Activated naive CD8-positive, alpha-beta T cell treated with anti-CD3 and anti-CD28 coated beads for 36 hours (primary cell): ENCODE data around the gene ITIH4. TPM values are rescaled to one million over a fixed set of nuclear protein-coding genes. Genes with fewer than 3 reads are reported as not detected.

Experiments used
- DNase-seq: peaks from one replicate; pipeline ENCODE4 v3.0.0; 2021
- H3K27ac Mint-ChIP-seq: one replicate; pipeline ENCODE4 v1.8.0; 2022; ENCODE audit warnings: mild to moderate bottlenecking, moderate library complexity, mixed read lengths
- H3K27me3 Mint-ChIP-seq: one replicate; pipeline ENCODE4 v1.8.0; 2022; ENCODE audit warnings: mild to moderate bottlenecking, mixed read lengths
- H3K36me3 Mint-ChIP-seq: one replicate; pipeline ENCODE4 v1.8.0; 2021; ENCODE audit warnings: mild to moderate bottlenecking, mixed read lengths
- H3K4me1 Mint-ChIP-seq: one replicate; pipeline ENCODE4 v1.8.0; 2021; ENCODE audit warnings: mixed read lengths
- H3K4me3 Mint-ChIP-seq: one replicate; pipeline ENCODE4 v1.8.0; 2022; ENCODE audit warnings: mild to moderate bottlenecking, moderate library complexity, mixed read lengths
- H3K9me3 Mint-ChIP-seq: one replicate; pipeline ENCODE4 v1.8.0; 2022; ENCODE audit warnings: mixed read lengths
- total RNA-seq, 2 experiments: library from RNA; stranded (reverse); gene quantifications; one replicate each; pipeline ENCODE4 v1.2.3, GENCODE V29; 2021

Gene ITIH4
- total RNA-seq, 2 experiments from 2014 or later, result 4.8 to 6.8 TPM

GRCh38 chr3:52791366-52791765, 39.1 kb downstream of the ITIH4 start:
- Mint-ChIP-seq H3K9me3 (no peaks in the 10 kb centered on the region), H3K27me3 (no peaks in the 10 kb centered on the region), H3K36me3 (no peaks in the 10 kb centered on the region), H3K4me3 (no peak overlapping the region), H3K27ac (no peak overlapping the region), H3K4me1 (no peaks in the 10 kb centered on the region)
- no peak for DNase-seq

GRCh38 chr3:52790741-52791140, 39.7 kb downstream of the ITIH4 start:
- no peaks in the 10 kb centered on the region for H3K4me1 Mint-ChIP-seq
- no peaks in the 10 kb centered on the region for H3K36me3 Mint-ChIP-seq
- H3K27ac Mint-ChIP-seq, result no peak overlapping the region
- no peak overlapping the region for H3K4me3 Mint-ChIP-seq
- no peak for DNase-seq
- no peaks in the 10 kb centered on the region for H3K27me3 Mint-ChIP-seq
- no peaks in the 10 kb centered on the region for H3K9me3 Mint-ChIP-seq

GRCh38 chr3:52790337-52790736, 40.1 kb downstream of the ITIH4 start:
- no peaks in the 10 kb centered on the region for H3K27me3 Mint-ChIP-seq
- H3K4me1 Mint-ChIP-seq, result no peaks in the 10 kb centered on the region
- no peak overlapping the region for H3K4me3 Mint-ChIP-seq
- no peaks in the 10 kb centered on the region for H3K36me3 Mint-ChIP-seq
- no peak for DNase-seq
- H3K9me3 Mint-ChIP-seq, result no peaks in the 10 kb centered on the region
- no peak overlapping the region for H3K27ac Mint-ChIP-seq

- H3K27me3 Mint-ChIP-seq, result no peaks in the 10 kb centered on the region
- no peaks in the 10 kb centered on the region for H3K4me1 Mint-ChIP-seq
- no peak for DNase-seq
- H3K27ac Mint-ChIP-seq, result no peak overlapping the region
- no peak overlapping the region for H3K4me3 Mint-ChIP-seq
- H3K9me3 Mint-ChIP-seq, result no peaks in the 10 kb centered on the region
- no peaks in the 10 kb centered on the region for H3K36me3 Mint-ChIP-seq
These were observed 40.8 kb downstream of the ITIH4 start for GRCh38 chr3:52789746-52790040.

- no peaks in the 10 kb centered on the region for H3K9me3 Mint-ChIP-seq
- no peaks in the 10 kb centered on the region for H3K36me3 Mint-ChIP-seq
- no peak overlapping the region for H3K27ac Mint-ChIP-seq
- DNase-seq, result no peak
- no peak overlapping the region for H3K4me3 Mint-ChIP-seq
- no peaks in the 10 kb centered on the region for H3K4me1 Mint-ChIP-seq
- H3K27me3 Mint-ChIP-seq, result no peaks in the 10 kb centered on the region
These were observed 41.4 kb downstream of the ITIH4 start for GRCh38 chr3:52788890-52789745.

GRCh38 chr3:52787672-52788625, 42.5 kb downstream of the ITIH4 start:
- H3K36me3 Mint-ChIP-seq, result no peaks in the 10 kb centered on the region
- H3K9me3 Mint-ChIP-seq, result no peaks in the 10 kb centered on the region
- H3K4me1 Mint-ChIP-seq, result no peaks in the 10 kb centered on the region
- DNase-seq, result no peak
- H3K4me3 Mint-ChIP-seq, result no peak overlapping the region
- no peaks in the 10 kb centered on the region for H3K27me3 Mint-ChIP-seq
- H3K27ac Mint-ChIP-seq, result no peak overlapping the region

GRCh38 chr3:52787246-52787645, 43.2 kb downstream of the ITIH4 start:
- Mint-ChIP-seq H3K36me3 (no peaks in the 10 kb centered on the region), H3K27me3 (peaks cover 2% of the 10 kb centered on the region), H3K4me3 (no peak overlapping the region), H3K27ac (no peak overlapping the region), H3K4me1 (peaks cover 2% of the 10 kb centered on the region), H3K9me3 (no peaks in the 10 kb centered on the region)
- no peak for DNase-seq

- Mint-ChIP-seq H3K27me3 (peaks cover 8% of the 10 kb centered on the region), H3K9me3 (no peaks in the 10 kb centered on the region), H3K4me3 (no peak overlapping the region), H3K27ac (no peak overlapping the region), H3K36me3 (no peaks in the 10 kb centered on the region), H3K4me1 (peaks cover 2% of the 10 kb centered on the region)
- no peak for DNase-seq
These were observed 43.9 kb downstream of the ITIH4 start for GRCh38 chr3:52786330-52787215.

- H3K27me3 Mint-ChIP-seq, result peaks cover 8% of the 10 kb centered on the region
- H3K4me3 Mint-ChIP-seq, result no peak overlapping the region
- H3K27ac Mint-ChIP-seq, result no peak overlapping the region
- no peak for DNase-seq
- peaks cover 2% of the 10 kb centered on the region for H3K4me1 Mint-ChIP-seq
- no peaks in the 10 kb centered on the region for H3K36me3 Mint-ChIP-seq
- no peaks in the 10 kb centered on the region for H3K9me3 Mint-ChIP-seq
These were observed 45.4 kb downstream of the ITIH4 start for GRCh38 chr3:52784931-52785590.

- H3K27me3 Mint-ChIP-seq, result peaks cover 8% of the 10 kb centered on the region
- no peaks in the 10 kb centered on the region for H3K9me3 Mint-ChIP-seq
- no peak for DNase-seq
- H3K27ac Mint-ChIP-seq, result no peak overlapping the region
- no peak overlapping the region for H3K4me3 Mint-ChIP-seq
- peaks cover 2% of the 10 kb centered on the region for H3K4me1 Mint-ChIP-seq
- no peaks in the 10 kb centered on the region for H3K36me3 Mint-ChIP-seq
These were observed 46.4 kb downstream of the ITIH4 start for GRCh38 chr3:52784021-52784621.

GRCh38 chr3:52783211-52783555, 47.3 kb downstream of the ITIH4 start:
- H3K27ac Mint-ChIP-seq, result no peak overlapping the region
- no peak for DNase-seq
- H3K4me1 Mint-ChIP-seq, result peaks cover 2% of the 10 kb centered on the region
- peaks cover 8% of the 10 kb centered on the region for H3K27me3 Mint-ChIP-seq
- no peak overlapping the region for H3K4me3 Mint-ChIP-seq
- H3K9me3 Mint-ChIP-seq, result no peaks in the 10 kb centered on the region
- H3K36me3 Mint-ChIP-seq, result no peaks in the 10 kb centered on the region

GRCh38 chr3:52782412-52783210, 47.9 kb downstream of the ITIH4 start:
- DNase-seq, result no peak
- no peaks in the 10 kb centered on the region for H3K9me3 Mint-ChIP-seq
- peaks cover 8% of the 10 kb centered on the region for H3K27me3 Mint-ChIP-seq
- peaks cover 2% of the 10 kb centered on the region for H3K4me1 Mint-ChIP-seq
- H3K4me3 Mint-ChIP-seq, result no peak overlapping the region
- no peaks in the 10 kb centered on the region for H3K36me3 Mint-ChIP-seq
- H3K27ac Mint-ChIP-seq, result no peak overlapping the region

- no peak overlapping the region for H3K27ac Mint-ChIP-seq
- no peak overlapping the region for H3K4me3 Mint-ChIP-seq
- peaks cover 8% of the 10 kb centered on the region for H3K27me3 Mint-ChIP-seq
- no peaks in the 10 kb centered on the region for H3K36me3 Mint-ChIP-seq
- H3K9me3 Mint-ChIP-seq, result no peaks in the 10 kb centered on the region
- DNase-seq, result no peak
- peaks cover 2% of the 10 kb centered on the region for H3K4me1 Mint-ChIP-seq
These were observed 48.7 kb downstream of the ITIH4 start for GRCh38 chr3:52781741-52782140.
